ENCODE measurements around the gene SMARCE1. TPM values are rescaled to one million over a fixed set of nuclear protein-coding genes. Genes with fewer than 3 reads are reported as not detected.
A peak's percentile ranks its signal among the peaks of the same experiment; 100 is the strongest.

The SMARCE1 gene
- total and polyA plus RNA-seq, 11 donors: 38.6 to 88.0 (median 59.4) TPM

GRCh38 chr17:40608061-40608581 lies 39.5 kb downstream of the SMARCE1 start:
- no peaks in the 10 kb centered on the region for H3K36me3 ChIP-seq
- ATAC-seq (no peak), DNase-seq (no peak)
- peak overlapping the region in 1 of 12 donors; percentile 12 for H3K27ac ChIP-seq
- TF ChIP-seq CTCF (IDR thresholded peaks at IDR 0.05) (no peak), POLR2A (IDR thresholded peaks at IDR 0.05) (no peak)
- H3K4me1 ChIP-seq: peaks cover 0 to 6% (median 0%) of the 10 kb centered on the region in 12 donors
- no peak overlapping the region for H3K4me3 ChIP-seq
- 66 to 82% (median 78%) methylated on average over 5 to 6 of the region's 6 CpGs for WGBS, 4 donors
- no peaks in the 10 kb centered on the region for H3K9me3 ChIP-seq
- intact Hi-C loops (cut with DNase I): loop anchor here in 1 of 10 donors (10.0 kb wide), 1 partner anchor 1057 kb away; no protein-coding TSS in a partner anchor
- H3K27me3 ChIP-seq: peaks cover 0 to under 1% (median 0%) of the 10 kb centered on the region in 9 donors

- no peaks in the 10 kb centered on the region for H3K36me3 ChIP-seq
- H3K27me3 ChIP-seq: no peaks in the 10 kb centered on the region
- DNase-seq (no peak), ATAC-seq (no peak)
- TF ChIP-seq POLR2A (IDR thresholded peaks at IDR 0.05) (no peak), CTCF (IDR thresholded peaks at IDR 0.05) (no peak)
- WGBS, 4 donors: 74 to 85% (median 77%) methylated on average over 5 of the region's 5 CpGs
- peaks cover 0 to 6% (median 0%) of the 10 kb centered on the region in 12 donors for H3K4me1 ChIP-seq
- H3K4me3 ChIP-seq: no peak overlapping the region
- H3K9me3 ChIP-seq: no peaks in the 10 kb centered on the region
- intact Hi-C loops (cut with DNase I): loop anchor here in 1 of 10 donors (10.0 kb wide), 1 partner anchor 1057 kb away; no protein-coding TSS in a partner anchor
- peak overlapping the region in 1 of 12 donors; percentile 12 for H3K27ac ChIP-seq
Measured at GRCh38 chr17:40607641-40608040, 40.0 kb downstream of the SMARCE1 start.

GRCh38 chr17:40606548-40607353 lies 40.9 kb downstream of the SMARCE1 start:
- no peaks in the 10 kb centered on the region for H3K27me3 ChIP-seq
- H3K36me3 ChIP-seq: no peaks in the 10 kb centered on the region
- 68 to 83% (median 71%) methylated on average over 10 of the region's 10 CpGs for WGBS, 4 donors
- H3K9me3 ChIP-seq: no peaks in the 10 kb centered on the region
- no peak for ATAC-seq
- H3K27ac ChIP-seq: no peak overlapping the region
- no peak for TF ChIP-seq POLR2A (IDR thresholded peaks at IDR 0.05)
- H3K4me3 ChIP-seq: no peak overlapping the region
- peaks cover 0 to 6% (median 0%) of the 10 kb centered on the region in 12 donors for H3K4me1 ChIP-seq
- intact Hi-C loops (cut with DNase I): loop anchor here in 1 of 10 donors (10.0 kb wide), 1 partner anchor 1058 kb away; no protein-coding TSS in a partner anchor
- DNase-seq: no peak

GRCh38 chr17:40605306-40605705 lies 42.3 kb downstream of the SMARCE1 start:
- no peak for TF ChIP-seq POLR2A (IDR thresholded peaks at IDR 0.05)
- TF ChIP-seq CTCF (IDR thresholded peaks at IDR 0.05): no peak
- DNase-seq (no peak), ATAC-seq (no peak)
- H3K4me3 ChIP-seq: no peak overlapping the region
- no peaks in the 10 kb centered on the region for H3K9me3 ChIP-seq
- H3K27me3 ChIP-seq: no peaks in the 10 kb centered on the region
- H3K27ac ChIP-seq: peak overlapping the region in 1 of 12 donors; percentile 52
- no peaks in the 10 kb centered on the region for H3K36me3 ChIP-seq
- intact Hi-C loops (cut with DNase I): loop anchor here in 1 of 10 donors (10.0 kb wide), 1 partner anchor 1059 kb away; no protein-coding TSS in a partner anchor
- 89 to 93% (median 90%) methylated on average over 6 of the region's 6 CpGs for WGBS, 4 donors
- peaks cover 0 to 6% (median 0%) of the 10 kb centered on the region in 12 donors for H3K4me1 ChIP-seq
